ENCODE data around the gene TPRG1. TPM values are rescaled to one million over a fixed set of nuclear protein-coding genes. Genes with fewer than 3 reads are reported as not detected.

TPRG1 gene
- total RNA-seq, 2 experiments from 2014 or later: 2.1 to 2.9 TPM

GRCh38 chr3:189184566-189184965, 12.8 kb downstream of the TPRG1 start:
- peaks cover 5% of the 10 kb centered on the region for H3K4me1 Mint-ChIP-seq (ENCODE audit: low read depth)
- H3K36me3 Mint-ChIP-seq (ENCODE audit: low read depth): peaks cover 14% of the 10 kb centered on the region
- ChIA-PET POLR2A (no interaction called here), CTCF (interaction anchor here (1.4 kb wide), 1 partner anchor 9 kb away, joined by 4 read pairs; no protein-coding TSS in a partner anchor)
- H3K4me3 Mint-ChIP-seq: no peak overlapping the region
- Histone ChIP-seq H3K9me3 (ENCODE audit: control insufficient read depth in 1 of 2, insufficient read depth in 1 of 2, low read length in 2 of 2) (peaks cover 5 to 10% of the 10 kb centered on the region in 2 experiments), H3K27ac (ENCODE audit: low read depth in 1 of 2, low read length in 2 of 2) (no peak overlapping the region), H3K4me3 (ENCODE audit: low read length) (no peak overlapping the region), H3K36me3 (ENCODE audit: insufficient read depth, low read length) (no peaks in the 10 kb centered on the region), H3K27me3 (ENCODE audit: control insufficient read depth in 1 of 2, insufficient read depth in 2 of 2, low read length in 2 of 2) (no peaks in the 10 kb centered on the region), H3K4me1 (ENCODE audit: insufficient read depth, low read length) (no peaks in the 10 kb centered on the region)
- TF ChIP-seq, protein P1, sequence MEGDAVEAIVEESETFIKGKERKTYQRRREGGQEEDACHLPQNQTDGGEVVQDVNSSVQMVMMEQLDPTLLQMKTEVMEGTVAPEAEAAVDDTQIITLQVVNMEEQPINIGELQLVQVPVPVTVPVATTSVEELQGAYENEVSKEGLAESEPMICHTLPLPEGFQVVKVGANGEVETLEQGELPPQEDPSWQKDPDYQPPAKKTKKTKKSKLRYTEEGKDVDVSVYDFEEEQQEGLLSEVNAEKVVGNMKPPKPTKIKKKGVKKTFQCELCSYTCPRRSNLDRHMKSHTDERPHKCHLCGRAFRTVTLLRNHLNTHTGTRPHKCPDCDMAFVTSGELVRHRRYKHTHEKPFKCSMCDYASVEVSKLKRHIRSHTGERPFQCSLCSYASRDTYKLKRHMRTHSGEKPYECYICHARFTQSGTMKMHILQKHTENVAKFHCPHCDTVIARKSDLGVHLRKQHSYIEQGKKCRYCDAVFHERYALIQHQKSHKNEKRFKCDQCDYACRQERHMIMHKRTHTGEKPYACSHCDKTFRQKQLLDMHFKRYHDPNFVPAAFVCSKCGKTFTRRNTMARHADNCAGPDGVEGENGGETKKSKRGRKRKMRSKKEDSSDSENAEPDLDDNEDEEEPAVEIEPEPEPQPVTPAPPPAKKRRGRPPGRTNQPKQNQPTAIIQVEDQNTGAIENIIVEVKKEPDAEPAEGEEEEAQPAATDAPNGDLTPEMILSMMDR (IDR thresholded peaks at IDR 0.05): no peak
- no peak overlapping the region for H3K27ac Mint-ChIP-seq
- ATAC-seq (ENCODE audit: poor library complexity) (no peak), DNase-seq (no peak)
- no peaks in the 10 kb centered on the region for H3K27me3 Mint-ChIP-seq
- intact Hi-C loops (cut with DNase I, micrococcal nuclease): no loop called here
- H3K9me3 Mint-ChIP-seq: peaks cover 13% of the 10 kb centered on the region

GRCh38 chr3:189186101-189186500, 14.3 kb downstream of the TPRG1 start:
- no peak overlapping the region for H3K27ac ChIP-seq (ENCODE audit: low read depth in 1 of 2, low read length in 2 of 2)
- H3K9me3 ChIP-seq (ENCODE audit: control insufficient read depth in 1 of 2, insufficient read depth in 1 of 2, low read length in 2 of 2): peaks cover 0 to 10% of the 10 kb centered on the region in 2 experiments
- Mint-ChIP-seq H3K36me3 (ENCODE audit: low read depth) (peaks cover 14% of the 10 kb centered on the region), H3K27ac (no peak overlapping the region), H3K9me3 (peaks cover 11% of the 10 kb centered on the region), H3K4me3 (no peak overlapping the region), H3K27me3 (no peaks in the 10 kb centered on the region), H3K4me1 (ENCODE audit: low read depth) (peaks cover 5% of the 10 kb centered on the region)
- DNase-seq: no peak
- ATAC-seq (ENCODE audit: poor library complexity): no peak
- ChIA-PET CTCF (interaction anchor here (0.7 kb wide), 1 partner anchor 499 kb away, joined by 3 read pairs; no protein-coding TSS in a partner anchor), POLR2A (no interaction called here)
- TF ChIP-seq, protein P1 (IDR thresholded peaks at IDR 0.05): no peak
- no peaks in the 10 kb centered on the region for H3K27me3 ChIP-seq (ENCODE audit: control insufficient read depth in 1 of 2, insufficient read depth in 2 of 2, low read length in 2 of 2)
- no peaks in the 10 kb centered on the region for H3K4me1 ChIP-seq (ENCODE audit: insufficient read depth, low read length)
- intact Hi-C loops (cut with DNase I, micrococcal nuclease): no loop called here
- no peak overlapping the region for H3K4me3 ChIP-seq (ENCODE audit: low read length)
- no peaks in the 10 kb centered on the region for H3K36me3 ChIP-seq (ENCODE audit: insufficient read depth, low read length)

DNA sequence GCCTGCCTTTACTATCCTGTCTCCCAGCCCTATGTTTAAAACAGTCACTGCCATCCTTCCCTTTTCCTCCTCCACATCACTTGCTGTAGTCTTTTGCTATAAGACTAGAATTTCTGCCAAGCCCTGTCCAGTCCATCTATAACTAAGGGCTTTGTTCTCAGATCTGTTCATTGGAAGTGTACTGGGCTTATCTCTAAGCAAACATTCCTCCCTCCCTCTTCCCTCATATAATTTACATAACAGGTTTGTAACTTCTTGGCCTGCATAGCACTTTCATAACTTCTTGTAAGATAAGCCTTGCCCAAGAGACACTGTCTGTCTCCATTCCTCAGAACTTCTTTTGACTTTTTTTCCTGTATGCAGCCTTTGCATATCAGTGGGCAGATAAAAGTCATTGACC, 16.7 kb downstream of the TPRG1 start:
- H3K4me3 ChIP-seq (ENCODE audit: low read length): no peak overlapping the region
- no peak overlapping the region for H3K27ac Mint-ChIP-seq
- H3K27me3 ChIP-seq (ENCODE audit: control insufficient read depth in 1 of 2, insufficient read depth in 2 of 2, low read length in 2 of 2): no peaks in the 10 kb centered on the region
- peaks cover 19% of the 10 kb centered on the region for H3K36me3 Mint-ChIP-seq (ENCODE audit: low read depth)
- TF ChIP-seq, protein P1 (IDR thresholded peaks at IDR 0.05): no peak
- intact Hi-C loops (cut with DNase I, micrococcal nuclease): no loop called here
- DNase-seq (no peak), ATAC-seq (ENCODE audit: poor library complexity) (no peak)
- ChIA-PET CTCF (no interaction called here), POLR2A (no interaction called here)
- H3K4me3 Mint-ChIP-seq: no peak overlapping the region
- H3K4me1 Mint-ChIP-seq (ENCODE audit: low read depth): peaks cover 5% of the 10 kb centered on the region
- H3K27me3 Mint-ChIP-seq: no peaks in the 10 kb centered on the region
- no peak overlapping the region for H3K27ac ChIP-seq (ENCODE audit: low read depth in 1 of 2, low read length in 2 of 2)
- H3K9me3 ChIP-seq (ENCODE audit: control insufficient read depth in 1 of 2, insufficient read depth in 1 of 2, low read length in 2 of 2): peaks cover 0 to 23% of the 10 kb centered on the region in 2 experiments
- no peaks in the 10 kb centered on the region for H3K36me3 ChIP-seq (ENCODE audit: insufficient read depth, low read length)
- peaks cover 16% of the 10 kb centered on the region for H3K9me3 Mint-ChIP-seq
- H3K4me1 ChIP-seq (ENCODE audit: insufficient read depth, low read length): no peaks in the 10 kb centered on the region
